NCI-H146 (cell line): Measurements from ENCODE around the gene KCNN3.

ENCODE experiments used
- DNase-seq: peaks from one replicate; lab custom pipeline; 2025; lab: John Stamatoyannopoulos, UW

KCNN3 gene

DNA sequence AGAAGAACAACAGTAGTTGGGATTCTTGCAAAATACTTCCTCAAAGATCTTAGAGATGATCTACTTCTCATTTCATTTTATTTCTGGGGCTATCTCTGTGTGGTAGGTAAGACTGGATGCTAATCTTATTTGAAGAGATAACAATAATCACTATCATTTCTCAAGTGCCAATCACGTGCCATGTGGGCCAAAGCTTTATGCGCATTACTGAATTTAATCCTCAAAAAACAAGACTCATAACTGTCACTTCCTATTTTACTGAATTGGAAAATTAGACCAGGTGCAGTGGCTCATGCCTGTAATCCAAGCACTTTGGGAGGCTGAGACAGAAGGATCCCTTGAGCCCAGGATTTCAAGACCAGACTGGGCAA, 121.7 kb downstream of the KCNN3 start:
- no peak for DNase-seq

DNA sequence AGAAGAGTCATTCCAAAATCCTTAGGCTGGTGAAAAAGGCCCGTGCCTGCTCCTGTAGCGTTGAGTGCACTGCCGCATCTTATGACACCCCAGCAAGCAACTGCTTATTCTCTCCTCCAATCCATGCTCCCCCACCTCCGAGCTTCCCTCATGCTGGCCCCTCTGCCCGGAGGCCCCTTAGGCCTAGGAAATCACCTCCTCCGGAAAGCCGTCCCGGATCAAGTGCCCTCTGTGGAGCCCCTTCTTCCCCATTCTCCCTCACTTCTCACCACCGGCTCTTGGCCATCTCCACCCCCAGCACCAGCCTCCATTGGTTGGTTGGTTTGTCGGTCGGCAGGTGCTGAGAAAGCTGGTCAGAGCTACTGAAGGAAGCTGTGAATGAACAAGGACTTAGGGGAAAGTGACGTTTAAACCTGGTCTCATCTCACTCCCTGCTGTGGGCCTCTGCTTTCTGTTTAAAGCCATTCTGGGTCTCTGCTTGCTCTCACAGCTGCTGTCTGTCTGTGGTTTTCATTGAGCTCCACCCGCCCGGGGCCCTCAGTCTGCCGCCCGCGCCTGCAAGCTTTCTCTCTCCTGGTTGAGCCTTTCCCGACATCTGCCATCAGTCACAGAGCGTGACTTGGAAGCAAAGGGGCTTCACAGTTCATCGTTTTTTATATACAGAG, 122.2 kb downstream of the KCNN3 start:
- peak; percentile 65 for DNase-seq

- no peak for DNase-seq
Observed at GRCh38 chr1:154747380-154747739, 122.7 kb downstream of the KCNN3 start.

GRCh38 chr1:154746622-154747299, 123.3 kb downstream of the KCNN3 start:
- no peak for DNase-seq

- no peak for DNase-seq
Observed at GRCh38 chr1:154745750-154746425, 124.2 kb downstream of the KCNN3 start.

DNA sequence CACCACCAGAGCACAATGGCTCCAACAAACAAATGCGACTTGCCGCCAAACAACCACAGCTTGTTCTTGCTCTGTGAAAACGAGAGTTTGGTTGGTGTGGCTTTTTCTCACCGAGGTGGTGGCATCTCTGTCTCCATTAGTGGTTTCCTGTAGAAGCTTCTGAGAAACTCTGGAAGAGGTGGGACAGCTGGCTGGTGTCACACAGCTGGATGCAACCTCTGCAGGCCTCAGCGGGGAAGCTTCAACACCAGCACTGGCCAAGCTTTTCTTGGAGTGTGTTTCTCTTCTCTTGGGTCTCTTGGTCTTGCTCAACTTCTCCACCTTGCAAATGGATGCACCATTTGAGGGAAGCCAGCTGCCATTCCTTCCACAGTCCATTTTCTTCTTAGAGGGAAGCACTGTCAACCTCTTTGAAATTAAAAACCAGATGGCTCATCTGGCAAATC, 124.8 kb downstream of the KCNN3 start:
- no peak for DNase-seq

DNA sequence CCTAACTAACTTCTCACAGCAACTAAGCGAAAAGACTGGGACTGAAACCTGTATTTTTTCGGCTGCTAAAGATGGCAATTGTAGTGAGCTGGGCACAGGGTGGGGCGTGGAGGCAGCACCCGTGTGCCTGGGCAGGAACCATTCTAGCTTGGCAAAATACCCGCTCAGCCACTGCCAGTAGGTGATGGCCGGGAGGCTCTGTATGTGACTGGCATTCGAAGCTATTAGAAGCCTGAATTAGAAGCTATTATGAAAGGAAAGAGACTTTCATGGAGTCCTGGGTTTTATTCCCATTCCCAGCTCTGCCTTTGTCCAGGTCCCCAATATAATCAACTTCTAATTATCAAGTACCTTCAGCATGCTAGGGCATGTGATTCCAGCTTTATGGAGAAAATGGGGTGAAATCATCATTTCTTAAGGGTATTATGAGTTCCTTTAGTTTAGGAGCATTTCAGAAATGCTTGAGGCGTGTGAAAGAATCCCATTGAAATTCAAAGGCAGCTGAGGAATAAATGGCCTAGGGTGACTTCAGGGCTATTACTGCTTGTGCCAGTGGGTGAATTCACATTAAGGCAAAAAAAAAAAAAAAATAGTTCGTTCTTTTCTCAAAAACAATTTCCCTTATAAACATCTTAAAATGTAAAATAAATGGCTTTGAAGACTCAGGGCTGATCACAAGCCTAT, 125.6 kb downstream of the KCNN3 start:
- no peak for DNase-seq

- no peak for DNase-seq
Observed at GRCh38 chr1:154743526-154744036, 126.5 kb downstream of the KCNN3 start.

- peak; percentile 78 for DNase-seq
Observed at GRCh38 chr1:154742606-154743005, 127.5 kb downstream of the KCNN3 start.

DNA sequence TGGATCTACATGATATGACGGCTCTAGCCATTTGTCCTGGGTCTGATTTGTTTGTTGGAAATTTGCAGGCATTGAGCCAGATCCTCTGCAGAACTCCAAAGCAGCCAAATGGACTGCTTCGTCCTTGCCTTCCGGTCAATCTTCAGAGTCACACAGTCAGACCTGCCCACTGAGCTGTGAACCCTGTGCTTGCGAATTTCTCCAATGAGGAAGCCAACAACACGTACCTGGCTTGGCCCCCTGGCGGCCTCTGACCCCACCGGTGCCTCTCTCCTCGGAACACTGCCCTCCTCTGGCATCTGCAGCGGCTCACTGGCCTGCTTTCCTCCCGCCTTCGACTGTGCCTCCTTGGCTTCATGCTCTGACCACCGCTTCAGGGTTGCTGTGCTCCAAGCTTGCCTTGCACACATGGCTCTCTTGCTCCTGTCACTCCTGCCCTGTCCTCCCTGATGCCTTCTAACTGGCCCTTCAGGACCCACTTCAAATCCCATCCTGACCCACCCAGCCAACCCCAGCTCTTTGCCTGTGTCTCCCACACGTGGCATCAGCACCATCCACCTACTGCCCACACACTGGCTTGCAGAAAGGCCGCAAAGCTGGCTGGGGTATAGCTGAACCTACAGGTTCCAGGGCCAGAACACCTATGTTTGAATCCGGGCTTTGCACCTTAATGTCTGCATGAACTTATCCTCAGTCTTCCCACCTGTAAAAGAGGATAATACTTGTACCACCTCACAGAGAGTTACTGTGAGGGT, 128.2 kb downstream of the KCNN3 start:
- no peak for DNase-seq

DNA sequence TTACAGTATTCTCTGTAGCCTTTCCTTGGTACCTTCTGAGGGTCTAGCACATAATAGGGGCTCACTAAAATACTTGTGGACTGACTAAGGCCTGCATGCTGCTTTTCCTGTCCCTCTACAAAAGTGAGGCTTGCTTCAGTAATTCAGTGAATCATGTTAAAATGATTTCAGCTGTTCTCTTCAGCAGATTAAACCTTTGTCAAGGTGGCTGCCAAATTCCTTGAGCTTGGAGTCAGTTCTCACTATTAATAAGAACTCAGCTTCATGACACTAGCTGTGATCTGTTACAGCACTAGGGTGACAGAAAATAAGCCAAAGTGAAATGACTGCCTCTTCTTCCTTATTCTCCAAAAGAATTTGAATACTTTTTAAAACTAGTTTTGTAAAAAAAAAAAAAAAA, 128.8 kb downstream of the KCNN3 start:
- no peak for DNase-seq

GRCh38 chr1:154739654-154740053, 130.4 kb downstream of the KCNN3 start:
- no peak for DNase-seq

DNA sequence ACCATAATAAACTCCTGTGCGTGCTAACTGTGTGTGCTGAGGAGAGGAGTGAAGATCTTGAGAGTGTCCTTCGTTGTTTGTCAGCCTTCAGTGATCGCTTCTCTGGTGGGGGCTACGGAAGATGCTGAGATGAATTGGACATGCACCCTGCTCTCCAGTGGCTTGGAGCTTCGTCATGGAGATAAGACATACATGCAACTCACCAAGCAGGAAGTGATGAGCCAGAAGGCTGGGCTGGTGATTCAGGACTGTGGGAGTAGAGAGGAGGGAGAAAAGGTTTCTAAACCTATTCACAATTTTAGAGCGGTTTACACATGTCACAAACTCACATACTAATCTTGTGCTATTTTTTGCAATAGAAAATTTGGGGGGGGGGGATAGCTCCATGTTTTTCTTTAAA, 133.2 kb downstream of the KCNN3 start:
- DNase-seq: no peak

DNA sequence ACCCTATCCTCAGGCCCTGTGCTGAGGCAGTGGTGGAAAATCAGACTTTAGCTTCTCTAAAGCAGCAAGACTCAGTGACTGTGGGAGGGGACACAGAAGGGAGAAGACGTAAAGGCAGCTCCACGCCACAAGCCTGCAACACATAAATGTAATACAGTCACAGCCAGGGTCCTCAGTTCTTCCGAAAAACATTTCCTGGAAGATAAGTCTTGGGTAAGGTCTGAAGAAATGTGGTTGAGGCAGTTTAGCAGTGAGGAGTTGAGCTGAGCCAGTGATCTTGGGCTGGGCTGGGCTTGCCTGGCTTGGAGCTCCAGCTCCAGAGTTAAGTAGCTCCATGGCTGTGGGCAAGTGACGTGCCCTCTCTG, 134.3 kb downstream of the KCNN3 start:
- no peak for DNase-seq

GRCh38 chr1:154735061-154735803, 134.8 kb downstream of the KCNN3 start:
- DNase-seq: peak; percentile 6

GRCh38 chr1:154733621-154734020, 136.5 kb downstream of the KCNN3 start:
- DNase-seq: no peak

DNA sequence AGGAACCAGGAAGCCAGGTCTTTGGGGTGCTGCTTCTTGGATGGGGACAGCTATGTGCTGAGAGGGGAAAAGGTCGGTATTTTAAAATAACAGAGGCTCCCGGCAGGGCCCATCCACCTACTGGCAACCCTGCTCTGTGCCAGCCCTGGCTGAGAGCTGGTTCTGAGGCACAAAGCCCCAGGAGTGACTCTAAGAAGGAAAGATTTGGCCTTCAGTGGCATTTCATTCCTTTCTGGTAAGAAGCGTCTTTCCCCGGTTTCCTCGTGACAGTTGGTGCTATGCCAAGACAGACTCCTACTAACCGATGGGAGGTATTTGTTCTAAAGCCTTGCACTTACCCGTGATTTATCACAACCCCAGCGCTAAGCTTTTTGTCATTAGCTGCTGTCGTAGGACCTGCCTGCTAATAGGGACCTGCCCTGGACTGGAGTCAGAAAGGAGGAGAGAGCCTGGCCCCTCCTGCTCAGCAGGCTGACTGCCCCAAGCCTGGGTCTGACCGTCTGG, 139.0 kb downstream of the KCNN3 start:
- DNase-seq: no peak

DNA sequence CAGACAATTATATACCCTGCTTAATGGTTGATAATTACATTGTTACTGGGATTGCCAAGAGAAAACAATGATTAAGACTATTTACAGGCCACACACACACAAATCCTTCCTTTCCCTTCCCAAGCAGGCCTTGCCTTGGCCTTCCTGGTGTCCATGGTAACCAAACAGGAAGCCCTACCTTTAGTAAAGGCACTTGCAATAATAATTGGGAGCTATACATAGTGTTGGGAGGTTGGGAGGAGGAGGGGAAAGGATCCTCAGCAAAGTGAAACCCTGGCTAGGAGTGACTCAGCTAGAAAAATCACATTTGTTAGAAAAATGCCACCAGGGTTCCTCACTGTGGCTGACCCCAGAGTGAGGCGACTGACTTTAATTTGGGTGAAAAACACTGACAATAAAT, 139.8 kb downstream of the KCNN3 start:
- DNase-seq: peak; percentile 75

DNA sequence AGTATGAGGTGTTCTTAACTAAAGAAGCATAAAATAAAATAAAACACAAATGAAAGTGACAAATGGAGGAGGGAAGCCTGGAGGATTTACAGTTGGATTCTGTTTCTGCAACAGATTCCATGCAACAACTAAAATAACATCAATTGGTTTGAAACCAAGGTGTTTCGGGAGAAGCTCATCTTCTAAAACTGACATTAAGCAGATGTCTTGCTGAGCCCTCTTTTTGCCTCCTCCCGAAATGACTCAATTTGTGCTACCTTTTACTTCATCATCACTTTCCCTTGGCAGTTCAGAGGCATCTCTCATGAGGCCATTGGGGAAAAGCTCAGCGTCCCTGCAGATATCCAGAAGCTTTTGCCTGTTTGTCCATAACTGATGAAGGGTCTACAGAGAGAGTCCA, 140.5 kb downstream of the KCNN3 start:
- no peak for DNase-seq

GRCh38 chr1:154729031-154729442, 141.0 kb downstream of the KCNN3 start:
- no peak for DNase-seq
